NB4 (cell line): ENCODE results near the gene CUEDC2.

Source experiments
- CTCF ChIP-seq: IDR thresholded peaks from one replicate; pipeline ENCODE4 v1.5.1; 2012; ENCODE audit warnings: low read depth, low read length
- MYC ChIP-seq: IDR thresholded peaks from 2 replicates; pipeline ENCODE4 v1.6.1; 2011; ENCODE audit warnings: low read depth, low read length
- POLR2A ChIP-seq: IDR thresholded peaks from 2 replicates; pipeline ENCODE4 v1.6.1; 2011; ENCODE audit warnings: mild to moderate bottlenecking; ENCODE audit not compliant: insufficient read length; ENCODE audit errors: extremely low read depth
- TF ChIP-seq, protein P1 (sequence below): IDR thresholded peaks from 2 replicates; pipeline ENCODE4 v1.6.1; 2011; ENCODE audit warnings: low read depth, low read length

DNA sequence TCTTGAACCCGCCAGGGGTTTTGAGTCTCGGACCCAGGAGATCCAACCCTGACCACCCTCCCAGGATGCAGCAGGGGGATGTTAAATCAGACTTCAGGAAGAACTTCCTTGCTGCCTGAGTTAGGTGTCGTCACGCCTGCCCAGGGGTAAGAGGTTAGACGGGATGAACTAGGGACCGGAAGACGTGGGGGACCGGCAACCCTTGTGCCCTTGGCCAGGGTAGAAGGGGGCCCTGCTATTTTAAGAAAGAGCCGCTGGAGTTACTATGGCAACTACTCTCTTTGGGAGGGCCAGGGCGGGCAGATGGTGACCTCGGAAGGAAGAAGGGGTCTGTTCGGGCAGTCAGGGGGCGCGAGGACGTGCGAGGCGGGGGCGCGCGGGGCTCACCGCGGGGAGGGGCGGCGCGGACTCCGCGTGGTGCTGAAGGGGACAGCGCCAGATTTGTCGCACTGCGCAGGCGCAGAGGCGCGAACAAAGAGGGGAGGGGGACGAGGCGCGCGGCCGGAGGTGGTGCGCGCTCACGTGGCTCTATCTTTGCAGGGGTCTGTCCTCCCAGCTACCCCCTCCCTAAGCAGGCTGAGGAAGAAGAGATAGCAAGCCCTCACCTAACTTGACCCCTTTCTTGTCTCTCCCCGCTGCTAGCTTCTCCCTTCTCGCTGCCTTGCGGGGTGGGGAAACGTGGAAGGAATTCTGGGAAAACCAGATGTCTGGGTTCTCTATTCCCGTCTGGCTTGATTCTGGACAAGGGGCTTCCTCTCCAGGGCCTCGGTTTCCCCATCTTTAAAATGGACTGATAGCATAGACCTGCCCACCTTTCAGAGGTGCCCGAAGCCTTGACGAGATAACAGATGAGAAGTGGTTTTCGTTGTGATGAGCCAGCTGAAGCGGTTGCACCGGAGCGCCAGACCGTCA is 12.8 kb downstream of the CUEDC2 start:
- peak; percentile 3 for TF ChIP-seq CTCF
- TF ChIP-seq, protein P1, sequence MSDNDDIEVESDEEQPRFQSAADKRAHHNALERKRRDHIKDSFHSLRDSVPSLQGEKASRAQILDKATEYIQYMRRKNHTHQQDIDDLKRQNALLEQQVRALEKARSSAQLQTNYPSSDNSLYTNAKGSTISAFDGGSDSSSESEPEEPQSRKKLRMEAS = no peak
- no peak for TF ChIP-seq POLR2A
- no peak for TF ChIP-seq MYC
